AG04450 (cell line): ENCODE data around the gene BRIP1. TPM values are rescaled to one million over a fixed set of nuclear protein-coding genes. Genes with fewer than 3 reads are reported as not detected.

ENCODE experiments used
- CTCF ChIA-PET: fragments of 300-600, 350-600 bp; formaldehyde crosslinking; extraction: SDS; loops from one replicate; lab custom pipeline; 2022; ENCODE audit warnings: antibody characterized with exemption, inconsistent platforms; lab: Charles Lee
- POLR2A ChIA-PET: fragments of 350-600 bp; formaldehyde crosslinking; extraction: SDS; loops from one replicate; lab custom pipeline; 2021; ENCODE audit warnings: antibody characterized with exemption, inconsistent platforms; lab: Yijun Ruan, JAX
- DNase-seq: peaks from one replicate; pipeline ENCODE4 v3.0.0-alpha.2; 2011; ENCODE audit warnings: low read depth, low spot score
- H3K27ac ChIP-seq: one replicate; pipeline ENCODE4 v1.5.1; 2012; ENCODE audit warnings: low read depth, low read length, control low read depth
- H3K27me3 ChIP-seq: one replicate; pipeline ENCODE4 v1.6.0; 2012; ENCODE audit warnings: low read length; ENCODE audit not compliant: control insufficient read depth, insufficient read depth
- H3K4me3 ChIP-seq: 2 replicates; pipeline ENCODE4 v1.5.1; 2011; ENCODE audit warnings: mild to moderate bottlenecking, low read depth, low read length, control low read depth
- H3K9me3 ChIP-seq: 2 replicates; pipeline ENCODE4 v1.5.1; 2012; ENCODE audit warnings: low read length; ENCODE audit not compliant: control insufficient read depth, insufficient read depth
- CTCF ChIP-seq: IDR thresholded peaks from 2 replicates; pipeline ENCODE4 v1.5.1; 2011; ENCODE audit warnings: low read depth, low read length, control low read depth, inconsistent platforms
- polyA plus RNA-seq: library from polyadenylated mRNA; depleted of rRNA; stranded (reverse); fragments of >200 nt; gene quantifications from 2 replicates; pipeline ENCODE4 v1.2.3, GENCODE V29; 2011

BRIP1 gene
- polyA plus RNA-seq, 1 experiment, result 5.0 TPM

- H3K4me3 ChIP-seq, result no peak overlapping the region
- no peaks in the 10 kb centered on the region for H3K9me3 ChIP-seq
- ChIA-PET POLR2A (no interaction called here), CTCF (no interaction called here)
- no peak for TF ChIP-seq CTCF
- DNase-seq, result no peak
- H3K27ac ChIP-seq, result no peak overlapping the region
- H3K27me3 ChIP-seq, result no peaks in the 10 kb centered on the region
Observed at GRCh38 chr17:61803796-61804195, 59.5 kb downstream of the BRIP1 start.

GRCh38 chr17:61803216-61803615, 60.1 kb downstream of the BRIP1 start:
- Histone ChIP-seq H3K27me3 (no peaks in the 10 kb centered on the region), H3K4me3 (no peak overlapping the region), H3K9me3 (no peaks in the 10 kb centered on the region), H3K27ac (no peak overlapping the region)
- TF ChIP-seq CTCF, result no peak
- CTCF ChIA-PET, result no interaction called here
- POLR2A ChIA-PET, result no interaction called here
- DNase-seq, result no peak

- no peak overlapping the region for H3K4me3 ChIP-seq
- no peaks in the 10 kb centered on the region for H3K27me3 ChIP-seq
- ChIA-PET CTCF (no interaction called here), POLR2A (interaction anchor here (0.6 kb wide), 1 partner anchor 216 kb away, joined by 3 read pairs; no protein-coding TSS in a partner anchor)
- H3K27ac ChIP-seq, result no peak overlapping the region
- no peaks in the 10 kb centered on the region for H3K9me3 ChIP-seq
- no peak for DNase-seq
- TF ChIP-seq CTCF, result no peak
Observed at GRCh38 chr17:61799812-61800484, 63.4 kb downstream of the BRIP1 start.

GRCh38 chr17:61797283-61797682, 66.0 kb downstream of the BRIP1 start:
- Histone ChIP-seq H3K9me3 (no peaks in the 10 kb centered on the region), H3K4me3 (no peak overlapping the region), H3K27ac (no peak overlapping the region), H3K27me3 (no peaks in the 10 kb centered on the region)
- ChIA-PET CTCF (no interaction called here), POLR2A (no interaction called here)
- no peak for DNase-seq
- TF ChIP-seq CTCF, result no peak

- H3K27me3 ChIP-seq, result no peaks in the 10 kb centered on the region
Observed at GRCh38 chr17:61795546-61795945, 67.8 kb downstream of the BRIP1 start.

More at GRCh38 chr17:61795546-61795945, 67.8 kb downstream of the BRIP1 start:
- Histone ChIP-seq H3K9me3 (no peaks in the 10 kb centered on the region), H3K27ac (no peak overlapping the region), H3K4me3 (no peak overlapping the region)
- TF ChIP-seq CTCF, result no peak
- POLR2A ChIA-PET, result no interaction called here
- DNase-seq, result no peak
- CTCF ChIA-PET, result no interaction called here
